ENCODE results near the gene GPATCH8. TPM values are rescaled to one million over a fixed set of nuclear protein-coding genes. Genes with fewer than 3 reads are reported as not detected.

GPATCH8 gene
- total and polyA plus RNA-seq, 9 of the 15 experiments (the other 6 are each of a cell fraction or from before 2014, with no cell fraction given): 10.6 to 29.6 (median 13.2) TPM

DNA sequence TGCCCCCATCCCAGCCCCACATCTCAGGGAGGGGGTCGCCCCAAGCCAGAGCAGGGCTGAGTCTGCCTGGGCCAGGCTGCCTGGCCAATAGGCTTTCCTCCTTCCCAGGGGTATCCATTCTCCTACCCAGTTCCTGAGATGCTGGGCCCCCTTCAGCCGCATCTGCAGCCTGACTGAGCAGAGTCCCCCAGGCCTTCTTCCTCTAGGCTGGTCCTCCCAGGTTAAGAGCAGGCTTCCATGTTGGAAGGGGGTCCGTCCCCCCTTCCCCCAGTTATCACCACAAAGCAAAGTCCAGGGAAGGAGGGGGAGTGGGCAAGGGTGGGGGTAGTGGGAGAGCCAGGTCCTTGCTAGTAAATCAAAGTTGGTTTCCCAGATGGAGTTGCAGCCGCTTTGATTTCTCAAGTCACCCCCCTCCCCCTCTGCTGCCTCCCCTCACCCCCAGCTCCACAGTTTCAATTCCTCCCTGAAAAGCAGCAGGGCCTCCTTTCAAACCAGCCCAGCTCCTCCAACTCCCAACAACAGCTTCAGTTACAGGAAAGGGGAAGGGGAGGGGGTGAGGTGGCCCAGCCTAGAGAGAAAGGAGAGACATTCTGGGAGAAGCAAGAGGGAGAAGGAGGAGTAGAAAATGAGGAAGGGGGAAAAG, 44.5 kb upstream of the GPATCH8 start:
- BruUV-seq (replicated peaks): no TSS peak
- peaks cover 7 to 27% of the 10 kb centered on the region in 2 experiments; a peak in 4 of 5 replicates for H3K4me1 ChIP-seq (replicated peaks in 1 of 2; ENCODE audit: control insufficient read depth in 2 of 2, insufficient read depth in 2 of 2, low read length in 2 of 2)
- H3K4me2 ChIP-seq (ENCODE audit: insufficient read depth, low read length): no peak overlapping the region
- peak overlapping the region; percentile 77; the same call in 1 of the 2 replicates for H2AFZ ChIP-seq (ENCODE audit: low read depth, low read length)
- peaks cover 7% of the 10 kb centered on the region for H3K9me1 ChIP-seq (ENCODE audit: control insufficient read depth, insufficient read depth, low read length)
- FAIRE-seq (no peak), ATAC-seq (no peak), DNase-seq (ENCODE audit: extremely low read depth in 1 of 4, low spot score in 3 of 4) (no peak)
- ChIA-PET CTCF (ENCODE audit: low intra/inter-chr PET ratio) (no interaction called here), POLR2A (interaction anchor here (0.6 to 1.4 kb wide), 7 partner anchors 9 to 579 kb away, joined by 3 to 6 read pairs (median 3); partner anchors contain the start of gene FZD2)
- no peaks in the 10 kb centered on the region for H3K9me3 ChIP-seq (replicated peaks; ENCODE audit: control insufficient read depth, insufficient read depth, low read depth, low read length)
- no peaks in the 10 kb centered on the region for H3K36me3 ChIP-seq (ENCODE audit: control insufficient read depth, insufficient read depth, low read length)
- in situ Hi-C loops (cut with MboI): no loop called here
- TF ChIP-seq NR4A1 (CRISPR knock-in tag; IDR thresholded peaks at IDR 0.05) (no peak), NR4A1 (tag; IDR thresholded peaks at IDR 0.05) (0 out of 2 replicates have a peak, but pooled peaks have one; percentile 8)
- TF ChIP-seq, protein P1, sequence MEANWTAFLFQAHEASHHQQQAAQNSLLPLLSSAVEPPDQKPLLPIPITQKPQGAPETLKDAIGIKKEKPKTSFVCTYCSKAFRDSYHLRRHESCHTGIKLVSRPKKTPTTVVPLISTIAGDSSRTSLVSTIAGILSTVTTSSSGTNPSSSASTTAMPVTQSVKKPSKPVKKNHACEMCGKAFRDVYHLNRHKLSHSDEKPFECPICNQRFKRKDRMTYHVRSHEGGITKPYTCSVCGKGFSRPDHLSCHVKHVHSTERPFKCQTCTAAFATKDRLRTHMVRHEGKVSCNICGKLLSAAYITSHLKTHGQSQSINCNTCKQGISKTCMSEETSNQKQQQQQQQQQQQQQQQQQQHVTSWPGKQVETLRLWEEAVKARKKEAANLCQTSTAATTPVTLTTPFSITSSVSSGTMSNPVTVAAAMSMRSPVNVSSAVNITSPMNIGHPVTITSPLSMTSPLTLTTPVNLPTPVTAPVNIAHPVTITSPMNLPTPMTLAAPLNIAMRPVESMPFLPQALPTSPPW (CRISPR knock-in tag; IDR thresholded peaks at IDR 0.05): peak; percentile 28
- TF ChIP-seq, protein P2, sequence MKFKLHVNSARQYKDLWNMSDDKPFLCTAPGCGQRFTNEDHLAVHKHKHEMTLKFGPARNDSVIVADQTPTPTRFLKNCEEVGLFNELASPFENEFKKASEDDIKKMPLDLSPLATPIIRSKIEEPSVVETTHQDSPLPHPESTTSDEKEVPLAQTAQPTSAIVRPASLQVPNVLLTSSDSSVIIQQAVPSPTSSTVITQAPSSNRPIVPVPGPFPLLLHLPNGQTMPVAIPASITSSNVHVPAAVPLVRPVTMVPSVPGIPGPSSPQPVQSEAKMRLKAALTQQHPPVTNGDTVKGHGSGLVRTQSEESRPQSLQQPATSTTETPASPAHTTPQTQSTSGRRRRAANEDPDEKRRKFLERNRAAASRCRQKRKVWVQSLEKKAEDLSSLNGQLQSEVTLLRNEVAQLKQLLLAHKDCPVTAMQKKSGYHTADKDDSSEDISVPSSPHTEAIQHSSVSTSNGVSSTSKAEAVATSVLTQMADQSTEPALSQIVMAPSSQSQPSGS (CRISPR knock-in tag; IDR thresholded peaks at IDR 0.05): no peak
- H4K20me1 ChIP-seq (replicated peaks; ENCODE audit: control insufficient read depth, insufficient read depth, low read length): no peaks in the 10 kb centered on the region
- H3K27me3 ChIP-seq (ENCODE audit: control insufficient read depth in 2 of 2, insufficient read depth in 2 of 2, low read length in 2 of 2): no peaks in the 10 kb centered on the region; a peak in 1 of 5 replicates
- intact Hi-C loops (cut with micrococcal nuclease): no loop called here
- peak overlapping the region; percentile 43; the same call in 2 of the 3 replicates for H3K27ac ChIP-seq (ENCODE audit: extremely low read depth, low read depth, low read length)
- no peak overlapping the region for H3K4me3 ChIP-seq
- WGBS (ENCODE audit: insufficient coverage, low coverage, missing lambda C conversion rate): 62% methylated on average over 2 of the region's 4 CpGs
- H3K9ac ChIP-seq (ENCODE audit: insufficient read depth in 1 of 2, low read depth in 2 of 2, low read length in 2 of 2): peak overlapping the region in 1 of 2 experiments; percentile 50; a peak in 1 of 4 replicates
- no peaks in the 10 kb centered on the region for H3K79me2 ChIP-seq (ENCODE audit: control insufficient read depth, insufficient read depth, low read length)

Measured in K562 (cell line).